ENCODE data around the gene LRRFIP1.
"Not testable (repeated sequence)": the region's sequence is repeated elsewhere in the genome, so short reads cannot be mapped to it uniquely, and the experiment has no call there.

The LRRFIP1 gene

GRCh38 chr2:237675316-237675715, 47.9 kb downstream of the LRRFIP1 start:
- H3K4me3 ChIP-seq = peak overlapping the region; percentile 33 to 66 (median 52)
- H3K9me3 ChIP-seq (replicated peaks in 1 of 11) = no peaks in the 10 kb centered on the region
- peaks cover 0 to 8% (median 0%) of the 10 kb centered on the region in 11 experiments; a peak in 6 of 22 replicates for H4K20me1 ChIP-seq
- H3K27ac ChIP-seq = peak overlapping the region; percentile 87 to 98 (median 91)
- no peaks in the 10 kb centered on the region; a peak in 1 of 22 replicates for H3K36me3 ChIP-seq
- H3K4me2 ChIP-seq = peak overlapping the region; percentile 95 to 99 (median 96)
- H3K9ac ChIP-seq = peak overlapping the region; percentile 74 to 89 (median 79)
- TF ChIP-seq Cebpa-rat (IDR thresholded peaks at IDR 0.05) = no peak
- H3K4me1 ChIP-seq = peaks cover 86 to 99% (median 92%) of the 10 kb centered on the region in 10 experiments
- no peaks in the 10 kb centered on the region for H3K27me3 ChIP-seq

GRCh38 chr2:237680702-237681478, 53.5 kb downstream of the LRRFIP1 start:
- H3K27me3 ChIP-seq = no peaks in the 10 kb centered on the region
- H3K9me3 ChIP-seq (replicated peaks in 1 of 11) = no peaks in the 10 kb centered on the region
- H3K27ac ChIP-seq = peak overlapping the region in 6 of 11 experiments; percentile 1 to 89 (median 16); a peak in 1 of 22 replicates
- no peak for TF ChIP-seq Cebpa-rat (IDR thresholded peaks at IDR 0.05)
- H3K4me3 ChIP-seq = no peak overlapping the region
- peaks cover 0 to 36% (median 12%) of the 10 kb centered on the region in 11 experiments; a peak in 11 of 22 replicates for H3K36me3 ChIP-seq
- peaks cover 56 to 83% (median 64%) of the 10 kb centered on the region in 10 experiments for H3K4me1 ChIP-seq
- H4K20me1 ChIP-seq = no peaks in the 10 kb centered on the region
- no peak overlapping the region for H3K9ac ChIP-seq
- 0 out of 22 replicates have a peak overlapping the region, but pooled peaks of 1 of the 11 experiments have one; percentile 1 for H3K4me2 ChIP-seq

GRCh38 chr2:237682151-237682550, 54.8 kb downstream of the LRRFIP1 start:
- Histone ChIP-seq H4K20me1 (no peaks in the 10 kb centered on the region), H3K4me1 (peaks cover 56 to 83% (median 64%) of the 10 kb centered on the region in 10 experiments), H3K36me3 (peaks cover 0 to 36% (median 12%) of the 10 kb centered on the region in 11 experiments; a peak in 11 of 22 replicates)

GRCh38 chr2:237682856-237683670, 55.7 kb downstream of the LRRFIP1 start:
- peak overlapping the region in 8 of 11 experiments; percentile 21 to 61 (median 47); a peak in 13 of 22 replicates for H3K27ac ChIP-seq
- H4K20me1 ChIP-seq = no peaks in the 10 kb centered on the region
- H3K4me1 ChIP-seq = peaks cover 57 to 85% (median 64%) of the 10 kb centered on the region in 10 experiments
- no peaks in the 10 kb centered on the region for H3K9me3 ChIP-seq (replicated peaks in 1 of 11)
- peak in 1 of 11 experiments; percentile 11; a peak in 1 of 22 replicates for TF ChIP-seq Cebpa-rat (IDR thresholded peaks at IDR 0.05)
- H3K36me3 ChIP-seq = peaks cover 0 to 36% (median 12%) of the 10 kb centered on the region in 11 experiments; a peak in 11 of 22 replicates
- peak overlapping the region; percentile 55 to 75 (median 70) for H3K4me2 ChIP-seq
- H3K9ac ChIP-seq = peak overlapping the region in 9 of 11 experiments; percentile 0 to 52 (median 13); a peak in 8 of 22 replicates
- no peak overlapping the region for H3K4me3 ChIP-seq
- no peaks in the 10 kb centered on the region for H3K27me3 ChIP-seq

More at GRCh38 chr2:237682151-237682550, 54.8 kb downstream of the LRRFIP1 start:
- Histone ChIP-seq H3K27ac (peak overlapping the region in 8 of 11 experiments; percentile 21 to 61 (median 47); a peak in 12 of 22 replicates), H3K4me2 (peak overlapping the region; percentile 55 to 75 (median 70)), H3K9me3 (replicated peaks in 1 of 11) (no peaks in the 10 kb centered on the region), H3K27me3 (no peaks in the 10 kb centered on the region), H3K4me3 (no peak overlapping the region), H3K9ac (peak overlapping the region in 7 of 11 experiments; percentile 0 to 52 (median 19); a peak in 9 of 22 replicates)
- TF ChIP-seq Cebpa-rat (IDR thresholded peaks at IDR 0.05) = no peak

- peaks cover 0 to 17% (median 0%) of the 10 kb centered on the region in 11 experiments; a peak in 3 of 22 replicates for H4K20me1 ChIP-seq
- no peak overlapping the region for H3K4me3 ChIP-seq
- H3K27ac ChIP-seq = peak overlapping the region in 9 of 11 experiments; percentile 9 to 98 (median 88); a peak in 12 of 22 replicates
- peaks cover 67 to 85% (median 72%) of the 10 kb centered on the region in 10 experiments for H3K4me1 ChIP-seq
- H3K4me2 ChIP-seq = peak overlapping the region in 9 of 11 experiments; percentile 2 to 100 (median 95); a peak in 12 of 22 replicates
- TF ChIP-seq Cebpa-rat (IDR thresholded peaks at IDR 0.05) = no peak
- H3K9me3 ChIP-seq (replicated peaks in 1 of 11) = no peaks in the 10 kb centered on the region
- H3K36me3 ChIP-seq = peaks cover 0 to 36% (median 12%) of the 10 kb centered on the region in 11 experiments; a peak in 11 of 22 replicates
- no peaks in the 10 kb centered on the region for H3K27me3 ChIP-seq
- no peak overlapping the region for H3K9ac ChIP-seq
These were observed 58.0 kb downstream of the LRRFIP1 start for GRCh38 chr2:237685408-237685807.

GRCh38 chr2:237686659-237687136, 59.3 kb downstream of the LRRFIP1 start:
- H3K4me1 ChIP-seq = peaks cover 73 to 86% (median 83%) of the 10 kb centered on the region in 10 experiments

GRCh38 chr2:237688081-237688480, 60.7 kb downstream of the LRRFIP1 start:
- peak overlapping the region; percentile 74 to 88 (median 84) for H3K9ac ChIP-seq
- H3K9me3 ChIP-seq (replicated peaks in 1 of 11) = no peaks in the 10 kb centered on the region
- H3K4me1 ChIP-seq = peaks cover 61 to 72% (median 69%) of the 10 kb centered on the region in 10 experiments
- H3K4me3 ChIP-seq = peak overlapping the region in 5 of 10 experiments; percentile 28 to 87 (median 75); a peak in 8 of 20 replicates
- no peak; a peak in 1 of 22 replicates for TF ChIP-seq Cebpa-rat (IDR thresholded peaks at IDR 0.05)
- peak overlapping the region; percentile 83 to 98 (median 93) for H3K27ac ChIP-seq
- peaks cover 0 to 25% (median 7%) of the 10 kb centered on the region in 11 experiments; a peak in 11 of 22 replicates for H3K36me3 ChIP-seq
- H3K4me2 ChIP-seq = peak overlapping the region; percentile 92 to 100 (median 99)
- H3K27me3 ChIP-seq = no peaks in the 10 kb centered on the region
- H4K20me1 ChIP-seq = peaks cover 0 to 33% (median 0%) of the 10 kb centered on the region in 11 experiments; a peak in 7 of 22 replicates

More at GRCh38 chr2:237686659-237687136, 59.3 kb downstream of the LRRFIP1 start:
- no peak for TF ChIP-seq Cebpa-rat (IDR thresholded peaks at IDR 0.05)
- H3K27me3 ChIP-seq = no peaks in the 10 kb centered on the region
- H3K4me3 ChIP-seq = no peak overlapping the region
- H4K20me1 ChIP-seq = peaks cover 0 to 24% (median 0%) of the 10 kb centered on the region in 11 experiments; a peak in 3 of 22 replicates
- no peaks in the 10 kb centered on the region for H3K9me3 ChIP-seq (replicated peaks in 1 of 11)
- peak overlapping the region; percentile 83 to 98 (median 93) for H3K27ac ChIP-seq
- H3K4me2 ChIP-seq = peak overlapping the region; percentile 87 to 100 (median 99)
- peak overlapping the region; percentile 28 to 88 (median 84); a peak in 20 of 22 replicates for H3K9ac ChIP-seq
- H3K36me3 ChIP-seq = peaks cover 0 to 36% (median 12%) of the 10 kb centered on the region in 11 experiments; a peak in 11 of 22 replicates

GRCh38 chr2:237688541-237688940, 61.2 kb downstream of the LRRFIP1 start:
- Histone ChIP-seq H3K36me3 (peaks cover 0 to 20% (median 6%) of the 10 kb centered on the region in 11 experiments; a peak in 7 of 22 replicates), H3K27ac (peak overlapping the region; percentile 83 to 98 (median 93)), H3K4me2 (peak overlapping the region; percentile 92 to 100 (median 99))

More at GRCh38 chr2:237688541-237688940, 61.2 kb downstream of the LRRFIP1 start:
- not testable (repeated sequence) for H3K27me3 ChIP-seq; H3K9me3 ChIP-seq (replicated peaks in 1 of 11)
- H3K9ac ChIP-seq = peak overlapping the region; percentile 74 to 88 (median 84)
- peaks cover 0 to 36% (median 3%) of the 10 kb centered on the region in 11 experiments; a peak in 10 of 22 replicates for H4K20me1 ChIP-seq
- H3K4me3 ChIP-seq = peak overlapping the region in 6 of 10 experiments; percentile 44 to 87 (median 80); a peak in 12 of 20 replicates
- H3K4me1 ChIP-seq = peaks cover 57 to 68% (median 66%) of the 10 kb centered on the region in 10 experiments

All from BLaER1 treated with 17β-estradiol and CSF1 and Interleukin-3, amounts not matched to agents 10 nM and 100 nM (cell line).